Activated CD4-positive, alpha-beta T cell treated with anti-CD3 and anti-CD28 coated beads, Interleukin-2, amount 50 U/mL, for 16 hours (primary cell): ENCODE results near the gene ITPKC.
"Not testable (repeated sequence)": the region's sequence is repeated elsewhere in the genome, so short reads cannot be mapped to it uniquely, and the experiment has no call there.

Source experiments
- DNase-seq: peaks from one replicate; pipeline ENCODE4 v3.0.0-alpha.2; 2020

The ITPKC gene

DNA sequence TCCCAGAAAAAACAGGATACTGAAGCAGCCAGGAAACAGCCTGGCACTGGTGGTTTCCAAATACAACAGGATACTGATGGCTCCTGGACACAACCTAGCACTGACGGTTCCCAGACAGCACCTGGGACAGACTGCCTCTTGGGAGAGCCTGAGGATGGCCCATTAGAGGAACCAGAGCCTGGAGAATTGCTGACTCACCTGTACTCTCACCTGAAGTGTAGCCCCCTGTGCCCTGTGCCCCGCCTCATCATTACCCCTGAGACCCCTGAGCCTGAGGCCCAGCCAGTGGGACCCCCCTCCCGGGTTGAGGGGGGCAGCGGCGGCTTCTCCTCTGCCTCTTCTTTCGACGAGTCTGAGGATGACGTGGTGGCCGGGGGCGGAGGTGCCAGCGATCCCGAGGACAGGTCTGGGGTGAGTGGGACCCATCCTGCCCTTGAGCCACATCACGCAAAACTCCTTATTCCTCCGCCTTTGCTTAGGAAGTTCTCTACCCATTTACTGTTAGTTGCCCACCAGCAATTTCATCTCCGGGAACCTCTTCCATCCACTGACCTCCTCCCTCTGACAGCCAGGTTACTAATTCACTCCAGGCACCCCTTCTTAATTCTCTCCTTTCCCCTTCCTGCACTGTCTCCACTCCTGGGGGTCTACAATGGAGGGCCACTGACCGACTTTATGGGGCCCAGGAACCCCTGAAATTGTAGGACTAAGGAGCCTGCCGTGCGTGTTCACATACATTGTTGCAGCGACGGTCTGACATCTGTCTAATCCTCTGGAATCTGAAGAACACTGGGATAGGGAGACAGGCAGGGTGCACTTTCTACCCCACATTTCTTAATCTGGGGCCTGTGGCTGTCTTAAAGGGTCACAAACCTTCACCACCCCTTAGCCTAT lies 1.2 kb downstream of the ITPKC start:
- no peak for DNase-seq

DNA sequence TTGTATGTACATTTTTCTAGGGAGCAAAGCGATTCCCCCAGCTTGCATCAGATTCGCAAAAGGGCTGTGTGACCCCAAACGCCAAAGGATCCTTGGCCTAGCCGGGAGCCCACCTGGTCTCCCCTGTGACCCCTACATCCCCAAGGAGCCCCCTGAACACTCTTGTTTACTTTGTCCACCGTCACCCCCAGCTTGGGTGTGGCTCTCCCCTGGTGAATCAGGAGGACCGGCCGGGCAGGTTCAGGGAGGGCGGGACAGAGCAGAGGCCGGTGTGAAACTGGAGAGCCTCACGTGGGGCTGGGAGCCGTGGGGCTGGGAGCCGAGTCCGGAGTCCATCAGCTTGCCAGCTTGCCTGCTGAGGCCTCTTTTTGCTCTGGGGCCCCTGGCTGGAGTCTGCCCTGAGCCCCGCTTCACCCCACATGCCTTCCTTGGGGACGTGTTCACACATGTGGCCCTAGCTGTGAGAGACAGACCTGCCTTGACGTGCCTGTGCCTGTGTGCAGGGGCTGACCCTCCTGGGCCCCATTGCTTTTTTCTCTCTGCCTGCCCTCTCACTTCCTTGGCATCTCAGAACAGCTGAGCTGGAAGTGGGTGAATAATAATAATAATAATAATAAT lies 2.0 kb downstream of the ITPKC start:
- DNase-seq, result no peak

DNA sequence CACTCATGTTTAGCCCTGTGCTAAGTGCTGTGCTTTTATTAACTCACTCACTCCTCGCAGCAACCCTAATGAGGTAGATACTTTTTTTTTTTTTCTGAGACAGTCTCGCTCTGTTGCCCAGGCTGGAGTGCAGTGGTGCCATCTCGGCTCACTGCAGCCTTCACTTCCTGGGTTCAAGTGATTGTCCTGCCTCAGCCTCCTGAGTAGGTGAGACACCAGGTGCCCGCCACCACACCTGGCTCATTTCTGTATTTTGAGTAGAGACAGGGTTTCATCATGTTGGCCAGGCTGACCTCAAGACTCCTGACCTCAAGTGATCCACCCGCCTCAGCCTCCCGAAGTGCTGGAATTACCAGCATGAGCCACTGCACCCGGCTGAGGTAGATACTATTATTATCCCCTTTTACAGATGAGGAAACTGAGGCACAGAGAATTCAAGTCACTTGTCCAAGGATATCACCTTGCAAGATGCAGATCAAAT lies 2.5 kb downstream of the ITPKC start:
- no peak for DNase-seq

DNA sequence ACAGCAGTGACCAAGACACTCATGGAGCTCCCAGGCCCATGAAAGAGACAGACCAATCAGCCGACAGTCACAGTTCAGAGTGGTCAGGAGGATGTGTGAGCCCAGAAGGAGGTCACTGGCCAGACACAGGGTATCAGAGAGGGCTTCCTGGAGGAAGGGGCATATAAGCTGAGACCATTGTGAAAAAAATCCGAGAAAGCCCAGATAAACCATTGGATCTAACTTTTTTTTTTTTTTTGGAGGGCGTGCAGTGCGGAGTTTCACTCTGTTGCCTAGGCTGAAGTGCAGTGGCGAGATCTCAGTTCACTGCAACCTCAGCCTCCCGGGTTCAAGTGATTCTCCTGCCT lies 4.2 kb downstream of the ITPKC start:
- no peak for DNase-seq

- no peak for DNase-seq
These were observed 5.2 kb downstream of the ITPKC start for GRCh38 chr19:40721936-40722661.

DNA sequence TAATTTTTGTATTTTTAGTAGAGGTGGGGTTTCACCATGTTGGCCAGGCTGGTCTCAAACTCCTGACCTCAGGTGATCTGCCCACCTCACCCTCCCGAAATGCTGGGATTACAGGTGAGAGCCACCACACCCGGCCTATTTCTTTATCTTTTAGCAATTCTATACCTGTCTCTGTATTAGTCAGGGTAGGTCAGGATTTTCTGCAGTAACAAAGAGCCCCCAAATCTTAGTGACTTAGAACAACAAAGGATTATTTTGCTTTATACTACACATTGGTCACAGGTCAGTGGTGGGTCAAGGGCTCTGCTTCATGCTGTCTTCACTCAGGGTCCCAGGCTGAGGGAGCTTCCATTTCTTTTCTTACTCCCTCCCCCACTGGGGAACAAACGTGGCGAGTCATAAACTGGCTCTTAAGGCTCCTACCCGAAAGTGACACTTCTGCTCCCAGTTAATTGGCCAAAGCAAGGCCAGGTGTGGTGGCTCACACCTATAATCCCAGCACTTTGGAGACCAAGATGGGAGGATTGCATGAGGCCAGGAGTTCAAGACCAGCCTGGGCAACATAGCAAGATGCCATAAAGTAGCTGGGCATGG lies 6.8 kb downstream of the ITPKC start:
- DNase-seq, result no peak

- DNase-seq, result no peak
These were observed 7.4 kb downstream of the ITPKC start for GRCh38 chr19:40724315-40724714.

DNA sequence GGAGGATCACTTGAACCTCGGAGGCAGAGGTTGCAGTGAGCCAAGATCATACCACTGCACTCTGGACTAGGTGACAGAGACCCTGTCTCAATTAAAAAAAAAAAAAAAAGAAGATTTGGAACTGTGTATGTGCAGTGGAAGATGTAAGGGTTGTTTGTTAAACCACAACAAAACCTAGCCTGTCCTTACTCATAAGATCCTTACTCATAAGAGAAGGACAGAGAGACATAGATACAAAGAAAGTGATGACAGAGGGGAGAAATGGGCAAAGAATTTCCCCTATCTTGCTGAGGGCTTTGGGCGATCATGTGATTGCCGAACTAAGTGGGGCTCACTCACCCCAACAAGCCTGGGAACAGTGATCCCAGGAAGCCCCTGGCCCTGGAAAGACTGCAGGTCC lies 7.9 kb downstream of the ITPKC start:
- peak; percentile 48 for DNase-seq

GRCh38 chr19:40726279-40726678 lies 9.4 kb downstream of the ITPKC start:
- no peak for DNase-seq

GRCh38 chr19:40730065-40730464 lies 13.2 kb downstream of the ITPKC start:
- DNase-seq, result not testable (repeated sequence)

DNA sequence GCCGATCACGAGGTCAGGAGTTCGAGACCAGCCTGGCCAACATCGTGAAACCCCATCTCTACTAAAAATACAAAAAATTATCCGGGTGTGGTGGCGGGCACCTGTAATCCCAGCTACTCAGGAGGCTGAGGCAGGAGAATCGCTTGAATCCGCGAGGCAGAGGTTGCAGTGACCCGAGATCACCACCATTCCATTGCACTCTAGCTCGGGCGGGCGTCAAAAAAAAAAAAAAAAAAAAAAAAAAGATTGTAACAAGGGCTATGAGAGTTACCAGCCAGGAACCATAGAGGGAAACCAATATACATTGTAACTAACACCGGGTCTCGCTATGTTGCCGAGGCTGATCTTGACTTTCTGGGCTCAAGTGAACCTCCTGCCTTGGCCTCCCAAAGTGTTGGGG lies 15.4 kb downstream of the ITPKC start:
- not testable (repeated sequence) for DNase-seq

DNA sequence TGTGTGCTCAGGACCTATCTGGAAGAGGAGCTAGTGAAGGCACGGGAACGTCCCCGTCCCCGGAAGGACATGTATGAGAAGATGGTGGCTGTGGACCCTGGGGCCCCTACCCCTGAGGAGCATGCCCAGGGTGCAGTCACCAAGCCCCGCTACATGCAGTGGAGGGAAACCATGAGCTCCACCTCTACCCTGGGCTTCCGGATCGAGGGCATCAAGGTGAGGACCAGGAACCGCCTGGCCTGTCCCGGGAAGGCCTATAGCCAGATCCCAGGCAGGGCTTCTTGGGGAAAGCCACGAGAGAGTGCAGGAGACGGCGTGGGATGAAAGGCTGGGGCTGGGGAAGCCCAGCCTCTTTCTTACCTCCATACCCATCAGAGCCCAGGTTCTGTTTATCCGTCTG lies 16.2 kb downstream of the ITPKC start:
- DNase-seq, result no peak

DNA sequence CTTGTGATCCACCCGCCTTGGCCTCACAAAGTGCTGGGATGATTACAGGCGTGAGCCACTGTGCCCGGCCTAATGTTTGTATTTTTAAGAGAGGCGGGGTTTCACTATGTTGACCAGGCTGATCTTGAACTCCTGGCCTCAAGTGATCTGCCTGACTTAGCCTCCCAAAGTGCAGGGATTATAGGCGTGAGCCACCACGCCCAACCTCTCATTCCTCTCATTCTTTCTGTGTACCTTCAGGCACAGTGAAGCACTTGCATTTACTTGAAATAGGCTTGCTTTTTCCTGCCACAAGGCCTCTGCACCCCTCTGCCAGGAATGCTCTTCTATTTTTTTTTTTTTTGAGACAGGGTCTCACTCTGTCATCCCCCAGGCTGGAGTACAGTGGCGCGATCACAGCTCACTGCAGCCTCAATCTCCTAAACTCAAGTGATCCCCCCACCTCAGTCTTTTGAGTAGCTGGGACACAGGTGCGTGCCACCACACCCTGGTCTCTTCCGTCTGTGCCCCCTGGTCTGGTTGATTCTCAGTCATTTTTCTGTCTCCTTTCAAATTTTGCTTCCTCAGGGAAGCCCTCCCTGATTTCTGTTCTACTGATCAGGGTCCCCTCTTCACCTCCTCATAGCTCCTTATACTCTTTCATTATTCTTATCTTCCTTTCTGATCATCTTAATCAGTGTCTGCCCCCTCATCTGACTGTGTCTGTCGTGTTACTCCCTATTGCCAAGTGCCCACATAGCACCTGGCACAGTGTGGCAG lies 18.3 kb downstream of the ITPKC start:
- no peak for DNase-seq

DNA sequence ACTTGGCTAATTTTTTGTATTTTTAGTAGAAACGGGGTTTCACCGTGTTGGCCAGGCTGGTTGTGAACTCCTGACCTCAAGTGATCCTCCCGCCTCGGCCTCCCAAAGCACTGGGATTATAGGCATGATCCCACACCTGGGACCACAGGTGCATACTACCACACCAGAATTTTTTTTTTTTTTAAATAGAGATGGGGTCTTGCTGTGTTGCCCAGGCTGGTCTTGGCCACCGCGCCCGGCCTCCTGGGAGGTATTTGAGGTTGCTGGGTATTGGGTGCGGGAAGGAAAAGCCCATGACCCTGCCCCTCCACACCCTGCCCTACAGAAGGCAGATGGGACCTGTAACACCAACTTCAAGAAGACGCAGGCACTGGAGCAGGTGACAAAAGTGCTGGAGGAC lies 19.7 kb downstream of the ITPKC start:
- no peak for DNase-seq

DNA sequence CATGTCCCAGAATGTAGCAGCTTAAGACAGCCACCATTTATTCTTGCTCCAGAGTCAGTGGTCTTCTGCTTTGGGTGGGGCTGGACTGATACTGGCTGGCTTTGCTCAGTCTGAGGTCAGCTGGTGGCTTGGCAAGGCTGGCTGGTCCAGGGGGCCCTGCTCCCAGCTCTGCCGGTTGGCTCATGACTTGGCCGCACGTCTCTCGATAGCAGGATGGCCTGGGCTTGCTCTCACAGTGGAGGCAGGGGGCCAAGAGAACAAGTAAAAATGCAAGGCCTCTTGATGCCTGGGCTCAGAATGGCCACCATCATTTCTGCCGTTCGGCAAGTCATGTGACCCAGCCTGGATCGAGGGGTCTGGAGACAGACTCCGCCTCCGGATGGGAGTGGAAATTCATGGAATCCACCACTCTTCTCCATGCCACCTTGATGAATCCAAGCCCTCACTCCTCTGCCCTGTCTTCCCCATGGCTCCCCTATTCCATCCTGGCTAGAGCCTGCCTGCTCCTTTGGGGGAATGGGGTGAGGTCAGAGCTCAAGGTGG lies 20.3 kb downstream of the ITPKC start:
- DNase-seq, result no peak

GRCh38 chr19:40739030-40739839 lies 22.3 kb downstream of the ITPKC start:
- DNase-seq, result no peak

DNA sequence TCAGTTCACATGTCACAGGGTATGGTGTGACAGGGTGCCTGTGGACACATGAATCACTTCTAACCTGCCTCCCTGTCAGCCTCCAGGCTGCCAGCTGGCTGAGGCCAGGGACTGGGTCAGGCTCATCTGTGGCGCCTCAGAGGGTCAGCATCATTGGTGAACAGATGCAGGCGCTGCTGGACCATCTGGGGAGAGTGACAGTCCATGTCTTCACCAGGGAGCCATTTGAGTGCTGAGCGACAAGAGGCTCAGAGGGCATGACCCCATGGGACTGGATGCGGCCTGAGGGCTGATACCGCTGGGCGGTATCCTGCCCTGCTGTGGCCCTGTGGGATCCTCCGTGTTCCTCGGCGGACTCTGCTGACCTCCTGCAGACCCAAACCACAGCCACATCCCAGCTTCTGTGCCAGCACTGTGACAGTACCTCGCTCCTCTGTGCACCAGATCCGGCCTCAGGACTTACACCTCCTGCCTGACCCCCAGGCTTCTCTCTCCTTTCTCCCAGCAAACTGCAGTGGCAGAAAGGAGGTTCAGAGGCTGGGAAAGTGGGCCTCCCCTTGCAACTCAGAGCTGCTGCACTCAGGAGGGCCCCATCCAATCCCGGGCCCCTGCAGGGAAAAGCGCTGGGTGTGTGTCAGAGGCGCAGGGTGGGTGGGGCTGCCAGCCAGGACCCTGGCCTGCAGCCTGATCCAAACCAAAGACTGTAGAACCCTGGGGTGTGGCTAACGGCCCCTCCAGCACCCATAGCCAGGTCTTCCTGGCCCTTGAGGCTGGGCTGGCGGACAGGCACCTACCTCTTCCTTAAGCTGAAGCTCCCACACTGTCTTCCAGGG lies 23.2 kb downstream of the ITPKC start:
- DNase-seq, result no peak

DNA sequence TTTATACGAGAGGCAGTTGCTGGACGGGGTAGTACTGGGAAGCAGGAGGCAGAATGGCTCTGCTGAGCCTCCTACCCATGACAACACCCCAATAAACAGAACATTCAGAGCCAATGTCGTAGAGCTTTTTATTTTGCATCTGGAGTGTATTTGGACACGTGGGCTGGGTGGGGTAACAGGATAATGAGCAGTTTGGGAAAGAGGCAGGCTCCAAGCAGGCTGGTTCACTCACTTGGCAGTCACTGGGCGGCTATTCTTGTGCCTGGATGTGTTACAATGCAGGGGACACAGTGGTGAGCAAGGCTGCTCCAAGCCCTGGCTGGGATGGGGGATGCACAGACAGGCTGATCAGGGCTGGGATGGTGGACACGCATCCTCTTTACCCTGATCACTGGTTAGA lies 23.8 kb downstream of the ITPKC start:
- DNase-seq, result no peak

- no peak for DNase-seq
These were observed 24.8 kb downstream of the ITPKC start for GRCh38 chr19:40741527-40742390.
